Activated T-helper 17 cell treated with anti-CD3 and anti-CD28 coated beads, Interleukin-2, amount 50 U/mL, for 72 hours (primary cell): ENCODE measurements around the gene NR3C1. TPM values are rescaled to one million over a fixed set of nuclear protein-coding genes. Genes with fewer than 3 reads are reported as not detected.
A peak's percentile ranks its signal among the peaks of the same experiment; 100 is the strongest.

Experiments used
- ATAC-seq: fragments of 150-1000 bp; cut with Tn5 transposase; replicated peaks from 2 replicates; pipeline ENCODE4 v1.10.0; 2021; ENCODE audit warnings: mild to moderate bottlenecking, moderate library complexity
- H3K27ac Mint-ChIP-seq: one replicate; pipeline ENCODE4 v1.8.0; 2022; ENCODE audit warnings: mixed read lengths
- H3K27me3 Mint-ChIP-seq: one replicate; pipeline ENCODE4 v1.8.0; 2022; ENCODE audit warnings: mixed read lengths
- H3K36me3 Mint-ChIP-seq: one replicate; pipeline ENCODE4 v1.8.0; 2022; ENCODE audit warnings: low read depth, mild to moderate bottlenecking, mixed read lengths
- H3K4me1 Mint-ChIP-seq: one replicate; pipeline ENCODE4 v1.8.0; 2022; ENCODE audit warnings: mixed read lengths
- H3K4me3 Mint-ChIP-seq: one replicate; pipeline ENCODE4 v1.8.0; 2022; ENCODE audit warnings: mild to moderate bottlenecking, mixed read lengths
- H3K9me3 Mint-ChIP-seq: one replicate; pipeline ENCODE4 v1.8.0; 2022; ENCODE audit warnings: mixed read lengths
- total RNA-seq, 2 donors: library from RNA; stranded (reverse); gene quantifications; one replicate each; pipeline ENCODE4 v1.2.3, GENCODE V29; 2022

NR3C1 gene
- total RNA-seq, 2 donors from 2014 or later: 33.2 to 48.3 TPM

GRCh38 chr5:143281226-143281625 lies 122.3 kb downstream of the NR3C1 start:
- Mint-ChIP-seq H3K9me3 (no peaks in the 10 kb centered on the region), H3K36me3 (peaks cover 74% of the 10 kb centered on the region), H3K27ac (no peak overlapping the region), H3K4me1 (peaks cover 4% of the 10 kb centered on the region), H3K4me3 (no peak overlapping the region), H3K27me3 (no peaks in the 10 kb centered on the region)
- ATAC-seq: no peak

- no peaks in the 10 kb centered on the region for H3K27me3 Mint-ChIP-seq
- H3K9me3 Mint-ChIP-seq: no peaks in the 10 kb centered on the region
- no peak overlapping the region for H3K4me3 Mint-ChIP-seq
- no peak overlapping the region for H3K27ac Mint-ChIP-seq
- ATAC-seq: no peak
- H3K4me1 Mint-ChIP-seq: peaks cover 4% of the 10 kb centered on the region
- H3K36me3 Mint-ChIP-seq: peaks cover 63% of the 10 kb centered on the region
Measured at GRCh38 chr5:143279698-143280097, 123.8 kb downstream of the NR3C1 start.

GRCh38 chr5:143277536-143277935 lies 126.0 kb downstream of the NR3C1 start:
- no peaks in the 10 kb centered on the region for H3K27me3 Mint-ChIP-seq
- no peak for ATAC-seq
- H3K9me3 Mint-ChIP-seq: no peaks in the 10 kb centered on the region
- H3K4me3 Mint-ChIP-seq: no peak overlapping the region
- no peak overlapping the region for H3K27ac Mint-ChIP-seq
- H3K4me1 Mint-ChIP-seq: no peaks in the 10 kb centered on the region
- H3K36me3 Mint-ChIP-seq: peaks cover 43% of the 10 kb centered on the region

- no peaks in the 10 kb centered on the region for H3K27me3 Mint-ChIP-seq
- no peak for ATAC-seq
- H3K36me3 Mint-ChIP-seq: peaks cover 25% of the 10 kb centered on the region
- no peak overlapping the region for H3K4me3 Mint-ChIP-seq
- H3K9me3 Mint-ChIP-seq: no peaks in the 10 kb centered on the region
- H3K27ac Mint-ChIP-seq: no peak overlapping the region
- no peaks in the 10 kb centered on the region for H3K4me1 Mint-ChIP-seq
Measured at GRCh38 chr5:143275512-143276363, 127.7 kb downstream of the NR3C1 start.

GRCh38 chr5:143274952-143275351 lies 128.5 kb downstream of the NR3C1 start:
- ATAC-seq: no peak
- no peak overlapping the region for H3K4me3 Mint-ChIP-seq
- no peaks in the 10 kb centered on the region for H3K4me1 Mint-ChIP-seq
- no peaks in the 10 kb centered on the region for H3K27me3 Mint-ChIP-seq
- no peak overlapping the region for H3K27ac Mint-ChIP-seq
- H3K36me3 Mint-ChIP-seq: peaks cover 17% of the 10 kb centered on the region
- peaks cover under 1% of the 10 kb centered on the region for H3K9me3 Mint-ChIP-seq

GRCh38 chr5:143271431-143271830 lies 132.1 kb downstream of the NR3C1 start:
- H3K4me3 Mint-ChIP-seq: no peak overlapping the region
- H3K36me3 Mint-ChIP-seq: no peaks in the 10 kb centered on the region
- H3K4me1 Mint-ChIP-seq: no peaks in the 10 kb centered on the region
- peaks cover 16% of the 10 kb centered on the region for H3K9me3 Mint-ChIP-seq
- no peaks in the 10 kb centered on the region for H3K27me3 Mint-ChIP-seq
- ATAC-seq: no peak
- no peak overlapping the region for H3K27ac Mint-ChIP-seq

- H3K4me3 Mint-ChIP-seq: no peak overlapping the region
- H3K27me3 Mint-ChIP-seq: no peaks in the 10 kb centered on the region
- no peaks in the 10 kb centered on the region for H3K36me3 Mint-ChIP-seq
- H3K27ac Mint-ChIP-seq: no peak overlapping the region
- no peaks in the 10 kb centered on the region for H3K4me1 Mint-ChIP-seq
- peaks cover 16% of the 10 kb centered on the region for H3K9me3 Mint-ChIP-seq
- no peak for ATAC-seq
Measured at GRCh38 chr5:143268388-143268787, 135.1 kb downstream of the NR3C1 start.

- no peak overlapping the region for H3K4me3 Mint-ChIP-seq
- H3K36me3 Mint-ChIP-seq: no peaks in the 10 kb centered on the region
- peaks cover 16% of the 10 kb centered on the region for H3K9me3 Mint-ChIP-seq
- H3K27me3 Mint-ChIP-seq: no peaks in the 10 kb centered on the region
- H3K4me1 Mint-ChIP-seq: no peaks in the 10 kb centered on the region
- ATAC-seq: no peak
- no peak overlapping the region for H3K27ac Mint-ChIP-seq
Measured at GRCh38 chr5:143267186-143267585, 136.3 kb downstream of the NR3C1 start.

- peaks cover 16% of the 10 kb centered on the region for H3K9me3 Mint-ChIP-seq
- no peaks in the 10 kb centered on the region for H3K4me1 Mint-ChIP-seq
- no peaks in the 10 kb centered on the region for H3K27me3 Mint-ChIP-seq
- H3K4me3 Mint-ChIP-seq: no peak overlapping the region
- ATAC-seq: no peak
- H3K27ac Mint-ChIP-seq: no peak overlapping the region
- H3K36me3 Mint-ChIP-seq: no peaks in the 10 kb centered on the region
Measured at GRCh38 chr5:143265995-143266394, 137.5 kb downstream of the NR3C1 start.

- Mint-ChIP-seq H3K9me3 (peaks cover 9% of the 10 kb centered on the region), H3K36me3 (no peaks in the 10 kb centered on the region), H3K4me1 (no peaks in the 10 kb centered on the region), H3K27ac (no peak overlapping the region), H3K27me3 (no peaks in the 10 kb centered on the region), H3K4me3 (no peak overlapping the region)
- ATAC-seq: no peak
Measured at GRCh38 chr5:143263272-143263810, 140.1 kb downstream of the NR3C1 start.

GRCh38 chr5:143262393-143263174 lies 140.9 kb downstream of the NR3C1 start:
- H3K27me3 Mint-ChIP-seq: no peaks in the 10 kb centered on the region
- H3K9me3 Mint-ChIP-seq: peaks cover 5% of the 10 kb centered on the region
- no peaks in the 10 kb centered on the region for H3K36me3 Mint-ChIP-seq
- ATAC-seq: peak; percentile 84
- H3K4me3 Mint-ChIP-seq: no peak overlapping the region
- peak overlapping the region; percentile 1 for H3K27ac Mint-ChIP-seq
- H3K4me1 Mint-ChIP-seq: no peaks in the 10 kb centered on the region

GRCh38 chr5:143261748-143262392 lies 141.6 kb downstream of the NR3C1 start:
- no peak overlapping the region for H3K4me3 Mint-ChIP-seq
- peak; percentile 82 for ATAC-seq
- peaks cover 4% of the 10 kb centered on the region for H3K9me3 Mint-ChIP-seq
- no peaks in the 10 kb centered on the region for H3K4me1 Mint-ChIP-seq
- no peaks in the 10 kb centered on the region for H3K27me3 Mint-ChIP-seq
- H3K36me3 Mint-ChIP-seq: no peaks in the 10 kb centered on the region
- peak overlapping the region; percentile 1 for H3K27ac Mint-ChIP-seq

- Mint-ChIP-seq H3K9me3 (no peaks in the 10 kb centered on the region), H3K4me1 (no peaks in the 10 kb centered on the region), H3K4me3 (no peak overlapping the region), H3K27ac (no peak overlapping the region), H3K27me3 (no peaks in the 10 kb centered on the region), H3K36me3 (no peaks in the 10 kb centered on the region)
- ATAC-seq: no peak
Measured at GRCh38 chr5:143259254-143259605, 144.3 kb downstream of the NR3C1 start.

GRCh38 chr5:143258559-143259253 lies 144.8 kb downstream of the NR3C1 start:
- ATAC-seq: no peak
- Mint-ChIP-seq H3K4me1 (no peaks in the 10 kb centered on the region), H3K4me3 (no peak overlapping the region), H3K27me3 (no peaks in the 10 kb centered on the region), H3K27ac (no peak overlapping the region), H3K9me3 (no peaks in the 10 kb centered on the region), H3K36me3 (no peaks in the 10 kb centered on the region)
